ENCODE measurements around the gene OPHN1.
"Not testable (repeated sequence)": the region's sequence is repeated elsewhere in the genome, so short reads cannot be mapped to it uniquely, and the experiment has no call there.

OPHN1 gene

DNA sequence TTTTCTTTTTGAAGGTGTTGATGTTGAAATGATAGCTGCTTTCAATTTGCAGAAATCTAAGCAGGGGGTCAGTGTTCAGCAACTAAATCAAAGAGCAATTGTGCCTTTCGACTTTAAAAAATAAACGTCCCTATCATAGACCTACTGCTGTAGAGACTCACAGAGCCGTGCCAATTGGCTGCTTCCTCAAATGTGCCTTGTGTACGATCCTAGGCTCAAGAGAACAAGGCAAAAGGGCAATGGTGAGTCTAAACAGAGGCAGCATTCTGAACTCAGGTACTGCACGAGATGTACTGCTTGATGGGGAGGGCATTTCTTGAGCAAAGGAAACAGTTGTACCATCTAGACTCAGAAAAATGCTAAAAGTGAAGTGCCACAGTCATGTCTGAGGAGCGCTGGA lies 29.8 kb downstream of the OPHN1 start:
- Histone ChIP-seq H3K27me3 (ENCODE audit: control insufficient read depth in 1 of 2, insufficient read depth in 2 of 2, low read length in 2 of 2) (no peaks in the 10 kb centered on the region), H3K4me1 (ENCODE audit: control insufficient read depth in 1 of 2, insufficient read depth in 2 of 2, low read length in 2 of 2) (no peaks in the 10 kb centered on the region), H3K9ac (ENCODE audit: low read depth in 1 of 2, low read length in 2 of 2) (no peak overlapping the region), H3K9me3 (ENCODE audit: control insufficient read depth in 1 of 2, low read length in 2 of 2) (no peaks in the 10 kb centered on the region), H3K4me3 (ENCODE audit: low read depth in 1 of 2, low read length in 2 of 2) (no peak overlapping the region), H3K36me3 (ENCODE audit: control insufficient read depth in 1 of 2, insufficient read depth in 2 of 2, low read length in 2 of 2) (no peaks in the 10 kb centered on the region), H3K27ac (ENCODE audit: low read depth, low read length) (no peak overlapping the region)

DNA sequence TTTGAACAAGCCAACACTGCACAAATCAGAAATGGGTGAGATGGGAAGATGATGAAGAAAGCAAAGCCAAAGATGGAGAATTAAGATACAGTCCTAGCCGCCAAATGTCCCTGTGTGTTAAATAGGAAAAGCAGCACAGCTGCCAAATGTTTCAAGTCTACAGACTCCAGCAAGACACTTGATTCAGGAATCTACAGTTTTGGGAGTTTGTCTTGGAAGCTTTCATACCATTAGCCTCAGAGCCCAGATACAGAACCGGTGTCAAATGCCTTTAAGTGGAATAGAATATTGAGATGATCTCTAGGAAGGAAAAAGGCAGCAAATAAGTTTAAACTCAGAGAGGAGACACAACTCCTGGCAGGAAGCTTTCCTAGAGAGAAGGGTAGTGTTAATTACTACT lies 30.3 kb downstream of the OPHN1 start:
- no peak overlapping the region for H3K27ac ChIP-seq (ENCODE audit: low read depth, low read length)
- H3K27me3 ChIP-seq (ENCODE audit: control insufficient read depth in 1 of 2, insufficient read depth in 2 of 2, low read length in 2 of 2): no peaks in the 10 kb centered on the region
- H3K36me3 ChIP-seq (ENCODE audit: control insufficient read depth in 1 of 2, insufficient read depth in 2 of 2, low read length in 2 of 2): no peaks in the 10 kb centered on the region

DNA sequence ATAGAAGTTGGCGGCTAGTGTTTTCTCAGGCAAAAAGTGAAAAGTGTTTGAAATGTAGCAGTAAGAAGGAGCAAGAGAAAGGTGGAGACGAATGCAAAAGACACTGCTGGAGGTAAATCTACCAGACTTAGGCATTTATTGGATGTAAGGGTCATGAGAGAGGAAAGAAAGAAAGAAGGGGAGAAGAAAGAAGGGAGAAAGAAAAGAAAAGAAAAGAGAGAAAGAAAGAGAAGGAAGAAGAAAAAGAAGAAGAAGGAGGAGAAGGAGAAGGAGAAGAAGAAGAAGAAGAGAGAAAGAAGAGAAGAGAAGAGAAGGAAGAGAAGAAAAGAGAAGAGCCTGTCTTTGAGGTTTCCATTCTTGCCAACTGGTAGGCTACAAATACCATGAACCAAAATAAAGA lies 31.2 kb downstream of the OPHN1 start:
- H3K27me3 ChIP-seq (ENCODE audit: control insufficient read depth in 1 of 2, insufficient read depth in 2 of 2, low read length in 2 of 2): no peaks in the 10 kb centered on the region
- H3K27ac ChIP-seq (ENCODE audit: low read depth, low read length): no peak overlapping the region
- H3K36me3 ChIP-seq (ENCODE audit: control insufficient read depth in 1 of 2, insufficient read depth in 2 of 2, low read length in 2 of 2): no peaks in the 10 kb centered on the region
- no peaks in the 10 kb centered on the region for H3K4me1 ChIP-seq (ENCODE audit: control insufficient read depth in 1 of 2, insufficient read depth in 2 of 2, low read length in 2 of 2)
- H3K9me3 ChIP-seq (ENCODE audit: control insufficient read depth in 1 of 2, low read length in 2 of 2): no peaks in the 10 kb centered on the region
- no peak overlapping the region for H3K4me3 ChIP-seq (ENCODE audit: low read depth in 1 of 2, low read length in 2 of 2)
- H3K9ac ChIP-seq (ENCODE audit: low read depth in 1 of 2, low read length in 2 of 2): no peak overlapping the region

More for the DNA sequence above, 30.3 kb downstream of the OPHN1 start:
- Histone ChIP-seq H3K9ac (ENCODE audit: low read depth in 1 of 2, low read length in 2 of 2) (no peak overlapping the region), H3K4me3 (ENCODE audit: low read depth in 1 of 2, low read length in 2 of 2) (no peak overlapping the region), H3K4me1 (ENCODE audit: control insufficient read depth in 1 of 2, insufficient read depth in 2 of 2, low read length in 2 of 2) (no peaks in the 10 kb centered on the region), H3K9me3 (ENCODE audit: control insufficient read depth in 1 of 2, low read length in 2 of 2) (no peaks in the 10 kb centered on the region)

DNA sequence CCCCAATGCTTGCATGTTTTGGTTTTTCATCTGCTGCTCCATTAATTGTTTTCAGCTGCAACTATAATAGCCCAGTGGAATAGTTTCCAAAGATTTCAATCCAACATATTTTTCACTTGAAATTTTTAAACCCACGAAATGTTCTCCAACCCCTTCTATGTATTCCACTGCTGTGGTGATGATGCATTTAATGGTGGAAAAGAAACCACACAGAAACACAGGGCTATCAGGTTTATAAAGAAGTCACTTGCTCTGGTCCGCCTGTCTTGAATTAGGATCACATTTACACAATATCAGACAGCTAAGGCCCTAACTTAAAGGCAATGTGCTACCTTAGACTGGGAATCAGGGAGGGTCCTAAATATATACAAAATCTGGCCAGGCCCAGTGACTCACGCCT lies 35.0 kb downstream of the OPHN1 start:
- Histone ChIP-seq H3K9me3 (ENCODE audit: control insufficient read depth in 1 of 2, low read length in 2 of 2) (no peaks in the 10 kb centered on the region), H3K27me3 (ENCODE audit: control insufficient read depth in 1 of 2, insufficient read depth in 2 of 2, low read length in 2 of 2) (no peaks in the 10 kb centered on the region), H3K36me3 (ENCODE audit: control insufficient read depth in 1 of 2, insufficient read depth in 2 of 2, low read length in 2 of 2) (no peaks in the 10 kb centered on the region), H3K4me3 (ENCODE audit: low read depth in 1 of 2, low read length in 2 of 2) (no peak overlapping the region), H3K27ac (ENCODE audit: low read depth, low read length) (no peak overlapping the region), H3K9ac (ENCODE audit: low read depth in 1 of 2, low read length in 2 of 2) (no peak overlapping the region), H3K4me1 (ENCODE audit: control insufficient read depth in 1 of 2, insufficient read depth in 2 of 2, low read length in 2 of 2) (no peaks in the 10 kb centered on the region)

DNA sequence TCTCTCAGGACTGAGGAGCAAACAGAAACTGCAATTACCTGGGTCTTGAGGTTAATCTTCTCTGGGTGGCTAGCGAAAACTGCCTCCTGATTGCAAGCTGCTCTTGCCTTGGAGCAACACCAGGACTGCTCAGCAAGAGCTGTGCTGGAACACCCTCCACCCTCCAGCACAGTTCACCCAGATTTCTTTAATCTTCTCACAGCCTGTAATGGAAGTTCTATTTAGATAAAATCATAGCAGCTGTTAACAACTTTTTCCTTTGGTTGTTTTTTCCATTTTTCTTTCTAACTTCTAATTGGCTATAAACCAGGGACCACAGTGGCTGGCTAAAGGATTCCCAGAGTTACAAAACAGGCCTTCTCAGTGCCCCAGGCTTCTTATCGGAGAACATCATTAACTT lies 36.3 kb downstream of the OPHN1 start:
- no peak overlapping the region for H3K9ac ChIP-seq (ENCODE audit: low read depth in 1 of 2, low read length in 2 of 2)
- no peaks in the 10 kb centered on the region for H3K4me1 ChIP-seq (ENCODE audit: control insufficient read depth in 1 of 2, insufficient read depth in 2 of 2, low read length in 2 of 2)
- H3K27me3 ChIP-seq (ENCODE audit: control insufficient read depth in 1 of 2, insufficient read depth in 2 of 2, low read length in 2 of 2): no peaks in the 10 kb centered on the region
- H3K4me3 ChIP-seq (ENCODE audit: low read depth in 1 of 2, low read length in 2 of 2): no peak overlapping the region
- no peak overlapping the region for H3K27ac ChIP-seq (ENCODE audit: low read depth, low read length)
- no peaks in the 10 kb centered on the region for H3K9me3 ChIP-seq (ENCODE audit: control insufficient read depth in 1 of 2, low read length in 2 of 2)
- no peaks in the 10 kb centered on the region for H3K36me3 ChIP-seq (ENCODE audit: control insufficient read depth in 1 of 2, insufficient read depth in 2 of 2, low read length in 2 of 2)

DNA sequence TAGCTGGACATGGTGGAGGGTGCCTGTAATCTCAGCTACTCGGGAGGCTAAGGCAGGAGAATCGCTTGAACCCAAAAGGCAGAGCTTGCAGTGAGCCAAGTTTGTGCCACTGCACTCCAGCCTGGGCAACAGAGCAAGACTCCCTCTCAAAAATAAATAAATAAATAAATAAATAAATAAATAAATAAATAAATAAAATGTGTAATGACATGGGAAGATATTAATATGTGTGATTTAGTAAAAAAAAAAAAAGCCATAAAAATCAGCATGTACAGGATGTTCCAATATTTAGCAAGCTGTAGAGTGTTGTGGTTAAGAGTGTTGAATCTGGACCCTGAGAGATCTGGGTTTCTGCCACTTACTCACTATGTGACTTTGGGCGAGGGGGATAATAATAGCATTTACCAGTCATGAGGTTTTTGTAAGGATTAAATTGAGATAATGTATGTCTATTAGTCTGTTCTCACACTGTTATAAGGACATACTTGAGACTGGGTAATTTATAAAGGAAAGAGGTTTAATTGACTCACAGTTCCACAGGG lies 43.8 kb downstream of the OPHN1 start:
- H3K36me3 ChIP-seq (ENCODE audit: control insufficient read depth in 1 of 2, insufficient read depth in 2 of 2, low read length in 2 of 2); H3K4me3 ChIP-seq (ENCODE audit: low read depth in 1 of 2, low read length in 2 of 2); H3K27me3 ChIP-seq (ENCODE audit: control insufficient read depth in 1 of 2, insufficient read depth in 2 of 2, low read length in 2 of 2); H3K9ac ChIP-seq (ENCODE audit: low read depth in 1 of 2, low read length in 2 of 2); H3K4me1 ChIP-seq (ENCODE audit: control insufficient read depth in 1 of 2, insufficient read depth in 2 of 2, low read length in 2 of 2); H3K27ac ChIP-seq (ENCODE audit: low read depth, low read length); H3K9me3 ChIP-seq (ENCODE audit: control insufficient read depth in 1 of 2, low read length in 2 of 2): not testable (repeated sequence)

DNA sequence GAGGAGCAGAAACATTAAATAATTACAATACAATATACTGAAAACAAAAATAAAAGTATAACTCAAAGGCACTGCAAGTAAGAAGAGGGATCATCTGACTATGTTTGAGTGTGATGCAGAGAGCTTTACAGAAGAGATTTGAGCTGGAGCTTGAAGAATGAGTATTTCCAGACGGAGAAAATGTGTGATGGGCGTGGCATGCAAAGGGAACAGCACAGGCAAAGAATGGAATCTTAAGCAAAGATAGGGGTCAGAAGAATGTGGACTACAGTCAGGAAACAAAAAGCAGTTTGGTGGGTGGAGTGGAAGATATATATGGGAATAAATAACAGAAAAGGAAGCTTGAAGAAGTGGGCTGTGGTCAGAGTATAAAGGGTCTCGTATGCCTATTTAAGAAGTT lies 45.5 kb downstream of the OPHN1 start:
- H3K9ac ChIP-seq (ENCODE audit: low read depth in 1 of 2, low read length in 2 of 2): no peak overlapping the region
- no peaks in the 10 kb centered on the region for H3K9me3 ChIP-seq (ENCODE audit: control insufficient read depth in 1 of 2, low read length in 2 of 2)
- no peaks in the 10 kb centered on the region for H3K4me1 ChIP-seq (ENCODE audit: control insufficient read depth in 1 of 2, insufficient read depth in 2 of 2, low read length in 2 of 2)
- no peaks in the 10 kb centered on the region for H3K36me3 ChIP-seq (ENCODE audit: control insufficient read depth in 1 of 2, insufficient read depth in 2 of 2, low read length in 2 of 2)
- H3K4me3 ChIP-seq (ENCODE audit: low read depth in 1 of 2, low read length in 2 of 2): no peak overlapping the region
- no peaks in the 10 kb centered on the region for H3K27me3 ChIP-seq (ENCODE audit: control insufficient read depth in 1 of 2, insufficient read depth in 2 of 2, low read length in 2 of 2)
- H3K27ac ChIP-seq (ENCODE audit: low read depth, low read length): no peak overlapping the region

DNA sequence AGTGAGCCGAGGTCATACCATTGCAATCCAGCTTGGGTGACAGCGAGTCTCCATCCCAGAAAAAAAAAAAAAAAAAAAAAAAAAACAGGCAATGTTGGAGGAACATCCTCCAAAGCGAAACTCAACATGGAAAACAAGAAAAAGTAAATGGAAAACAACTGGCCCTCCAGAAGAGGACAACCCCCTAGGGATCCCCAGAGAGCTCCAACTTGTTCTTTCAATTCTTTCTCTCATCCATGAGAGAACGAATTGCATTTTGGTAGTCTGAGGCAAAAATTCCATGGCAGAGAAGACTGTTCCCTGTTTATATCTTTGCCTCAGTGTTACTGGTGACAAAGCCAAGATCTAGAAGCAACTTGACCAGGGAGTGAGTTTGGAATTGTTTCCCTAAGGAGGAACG lies 49.8 kb downstream of the OPHN1 start:
- no peaks in the 10 kb centered on the region for H3K27me3 ChIP-seq (ENCODE audit: control insufficient read depth in 1 of 2, insufficient read depth in 2 of 2, low read length in 2 of 2)
- no peaks in the 10 kb centered on the region for H3K36me3 ChIP-seq (ENCODE audit: control insufficient read depth in 1 of 2, insufficient read depth in 2 of 2, low read length in 2 of 2)
- no peak overlapping the region for H3K9ac ChIP-seq (ENCODE audit: low read depth in 1 of 2, low read length in 2 of 2)
- H3K9me3 ChIP-seq (ENCODE audit: control insufficient read depth in 1 of 2, low read length in 2 of 2): no peaks in the 10 kb centered on the region
- H3K27ac ChIP-seq (ENCODE audit: low read depth, low read length): no peak overlapping the region
- H3K4me1 ChIP-seq (ENCODE audit: control insufficient read depth in 1 of 2, insufficient read depth in 2 of 2, low read length in 2 of 2): no peaks in the 10 kb centered on the region
- no peak overlapping the region for H3K4me3 ChIP-seq (ENCODE audit: low read depth in 1 of 2, low read length in 2 of 2)

DNA sequence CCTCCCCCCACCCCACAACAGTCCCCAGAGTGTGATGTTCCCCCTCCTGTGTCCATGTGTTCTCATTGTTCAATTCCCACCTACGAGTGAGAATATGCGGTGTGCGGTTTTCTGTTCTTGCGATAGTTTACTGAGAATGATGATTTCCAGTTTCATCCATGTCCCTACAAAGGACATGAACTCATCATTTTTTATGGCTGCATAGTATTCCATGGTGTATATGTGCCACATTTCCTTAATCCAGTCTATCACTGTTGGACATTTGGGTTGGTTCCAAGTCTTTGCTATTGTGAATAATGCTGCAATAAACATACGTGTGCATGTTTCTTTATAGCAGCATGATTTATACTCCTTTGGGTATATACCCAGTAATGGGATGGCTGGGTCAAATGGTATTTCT lies 55.7 kb downstream of the OPHN1 start:
- not testable (repeated sequence) for H3K4me3 ChIP-seq (ENCODE audit: low read depth in 1 of 2, low read length in 2 of 2); H3K36me3 ChIP-seq (ENCODE audit: control insufficient read depth in 1 of 2, insufficient read depth in 2 of 2, low read length in 2 of 2); H3K27ac ChIP-seq (ENCODE audit: low read depth, low read length); H3K4me1 ChIP-seq (ENCODE audit: control insufficient read depth in 1 of 2, insufficient read depth in 2 of 2, low read length in 2 of 2); H3K27me3 ChIP-seq (ENCODE audit: control insufficient read depth in 1 of 2, insufficient read depth in 2 of 2, low read length in 2 of 2); H3K9ac ChIP-seq (ENCODE audit: low read depth in 1 of 2, low read length in 2 of 2); H3K9me3 ChIP-seq (ENCODE audit: control insufficient read depth in 1 of 2, low read length in 2 of 2)

DNA sequence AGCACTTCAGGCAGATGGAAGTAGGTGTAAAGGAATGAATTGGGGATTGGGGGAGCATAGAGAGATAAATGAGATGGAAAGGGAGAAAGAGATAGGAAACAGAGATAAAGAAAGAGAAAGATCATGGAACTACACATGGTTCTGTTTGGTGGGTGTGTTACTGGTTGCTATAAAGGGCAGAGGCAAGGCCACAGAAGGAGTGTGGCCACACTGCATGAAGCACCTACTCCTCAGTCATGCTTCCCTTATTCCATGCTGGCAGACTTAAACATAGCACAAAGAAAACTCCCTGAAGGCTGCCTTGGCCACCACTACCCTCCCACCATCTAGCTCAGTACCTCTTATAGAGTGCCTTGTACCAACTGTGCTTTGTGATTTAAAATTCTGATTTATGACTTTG lies 56.9 kb downstream of the OPHN1 start:
- H3K36me3 ChIP-seq (ENCODE audit: control insufficient read depth in 1 of 2, insufficient read depth in 2 of 2, low read length in 2 of 2): no peaks in the 10 kb centered on the region
- no peaks in the 10 kb centered on the region for H3K4me1 ChIP-seq (ENCODE audit: control insufficient read depth in 1 of 2, insufficient read depth in 2 of 2, low read length in 2 of 2)
- H3K4me3 ChIP-seq (ENCODE audit: low read depth in 1 of 2, low read length in 2 of 2): no peak overlapping the region
- H3K27ac ChIP-seq (ENCODE audit: low read depth, low read length): no peak overlapping the region
- H3K9ac ChIP-seq (ENCODE audit: low read depth in 1 of 2, low read length in 2 of 2): no peak overlapping the region
- no peaks in the 10 kb centered on the region for H3K9me3 ChIP-seq (ENCODE audit: control insufficient read depth in 1 of 2, low read length in 2 of 2)
- no peaks in the 10 kb centered on the region for H3K27me3 ChIP-seq (ENCODE audit: control insufficient read depth in 1 of 2, insufficient read depth in 2 of 2, low read length in 2 of 2)

DNA sequence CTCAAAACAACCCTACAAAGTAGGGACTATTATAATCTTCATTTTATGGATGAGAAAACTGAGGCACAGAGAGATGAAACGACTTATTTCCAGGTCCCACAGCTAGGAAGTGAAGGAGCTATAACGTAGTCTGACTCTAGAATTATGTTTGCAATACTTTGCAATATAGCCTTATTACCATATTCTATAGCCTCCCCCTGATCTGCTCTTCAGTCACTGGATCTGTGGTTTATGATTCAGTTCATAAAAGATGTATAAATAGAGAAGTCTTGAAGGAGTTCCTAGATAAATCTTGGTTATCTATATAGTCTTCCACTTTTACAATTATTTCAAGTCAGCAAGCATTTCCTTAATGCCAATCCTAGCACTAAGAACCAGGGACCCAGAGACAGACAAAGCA lies 57.5 kb downstream of the OPHN1 start:
- no peaks in the 10 kb centered on the region for H3K4me1 ChIP-seq (ENCODE audit: control insufficient read depth in 1 of 2, insufficient read depth in 2 of 2, low read length in 2 of 2)
- no peaks in the 10 kb centered on the region for H3K36me3 ChIP-seq (ENCODE audit: control insufficient read depth in 1 of 2, insufficient read depth in 2 of 2, low read length in 2 of 2)
- no peaks in the 10 kb centered on the region for H3K9me3 ChIP-seq (ENCODE audit: control insufficient read depth in 1 of 2, low read length in 2 of 2)
- no peak overlapping the region for H3K9ac ChIP-seq (ENCODE audit: low read depth in 1 of 2, low read length in 2 of 2)
- no peaks in the 10 kb centered on the region for H3K27me3 ChIP-seq (ENCODE audit: control insufficient read depth in 1 of 2, insufficient read depth in 2 of 2, low read length in 2 of 2)
- no peak overlapping the region for H3K27ac ChIP-seq (ENCODE audit: low read depth, low read length)
- H3K4me3 ChIP-seq (ENCODE audit: low read depth in 1 of 2, low read length in 2 of 2): no peak overlapping the region
